H9 (cell line): Measurements from ENCODE around the gene DLX1. TPM values are rescaled to one million over a fixed set of nuclear protein-coding genes. Genes with fewer than 3 reads are reported as not detected.

Source experiments
- DNase-seq: peaks from one replicate; pipeline ENCODE4 v3.0.0-alpha.2; 2017
- H2AFZ ChIP-seq: one replicate; pipeline ENCODE4 v1.6.1; 2013; ENCODE audit warnings: mild to moderate bottlenecking, low read length, control low read depth, moderate library complexity
- H2AK5ac ChIP-seq: 2 replicates; pipeline ENCODE4 v1.6.1; 2013; ENCODE audit warnings: low read length, control low read depth, mixed read lengths; ENCODE audit not compliant: insufficient read length
- H2BK120ac ChIP-seq: one replicate; pipeline ENCODE4 v1.6.1; 2013; ENCODE audit warnings: low read depth, mild to moderate bottlenecking, low read length, control low read depth, inconsistent platforms; ENCODE audit not compliant: poor library complexity, severe bottlenecking
- H2BK12ac ChIP-seq: 2 replicates; pipeline ENCODE4 v1.6.1; 2013; ENCODE audit warnings: low read length, control low read depth, mixed read lengths, low read depth; ENCODE audit not compliant: insufficient read length
- H2BK15ac ChIP-seq: 2 replicates; pipeline ENCODE4 v1.6.1; 2013; ENCODE audit warnings: low read depth, low read length, control low read depth
- H2BK20ac ChIP-seq: one replicate; pipeline ENCODE4 v1.6.1; 2013; ENCODE audit warnings: low read depth, mild to moderate bottlenecking, low read length, control low read depth, inconsistent platforms; ENCODE audit not compliant: poor library complexity, severe bottlenecking
- H2BK5ac ChIP-seq: 2 replicates; pipeline ENCODE4 v1.6.1; 2013; ENCODE audit warnings: low read length, control low read depth, mixed read lengths; ENCODE audit not compliant: insufficient read length
- H3K14ac ChIP-seq: 2 replicates; pipeline ENCODE4 v1.6.1; 2013; ENCODE audit warnings: low read length, control low read depth; ENCODE audit not compliant: insufficient read depth
- H3K18ac ChIP-seq: 2 replicates; pipeline ENCODE4 v1.6.1; 2013; ENCODE audit warnings: low read depth, mild to moderate bottlenecking, mixed read lengths, low read length, control low read depth; ENCODE audit not compliant: insufficient read length
- H3K23ac ChIP-seq: 2 replicates; pipeline ENCODE4 v1.6.1; 2013; ENCODE audit warnings: low read length, control low read depth, mixed read lengths, low read depth; ENCODE audit not compliant: insufficient read length
- H3K23me2 ChIP-seq: 2 replicates; pipeline ENCODE4 v1.6.1; 2013; ENCODE audit warnings: low read depth, mild to moderate bottlenecking, mixed read lengths, low read length, control low read depth; ENCODE audit not compliant: insufficient read length, poor library complexity, severe bottlenecking
- H3K27ac ChIP-seq: 2 replicates; pipeline ENCODE4 v1.5.1; 2013; ENCODE audit warnings: low read length, control low read depth, mixed read lengths, low read depth; ENCODE audit not compliant: insufficient read length
- H3K27me3 ChIP-seq: 2 replicates; pipeline ENCODE4 v1.6.1; 2013; ENCODE audit warnings: low read length, control low read depth, inconsistent platforms; ENCODE audit not compliant: insufficient read depth
- H3K4ac ChIP-seq: 2 replicates; pipeline ENCODE4 v1.6.1; 2013; ENCODE audit warnings: low read depth, mild to moderate bottlenecking, control low read depth, inconsistent platforms, low read length, moderate library complexity
- H3K4me1 ChIP-seq: 2 replicates; pipeline ENCODE4 v1.6.1; 2013; ENCODE audit warnings: low read length, control low read depth, inconsistent platforms; ENCODE audit not compliant: insufficient read depth
- H3K4me2 ChIP-seq: 2 replicates; pipeline ENCODE4 v1.6.1; 2013; ENCODE audit warnings: low read length, control low read depth, mixed read lengths; ENCODE audit not compliant: insufficient read length, insufficient read depth
- H3K56ac ChIP-seq: 2 replicates; pipeline ENCODE4 v1.6.1; 2013; ENCODE audit warnings: low read depth, mild to moderate bottlenecking, mixed read lengths, low read length, control low read depth; ENCODE audit not compliant: insufficient read length
- H3K79me1 ChIP-seq: 2 replicates; pipeline ENCODE4 v1.6.1; 2013; ENCODE audit warnings: low read depth, mild to moderate bottlenecking, moderate library complexity, low read length, control low read depth, inconsistent platforms; ENCODE audit not compliant: insufficient read depth, poor library complexity, severe bottlenecking
- H3K79me2 ChIP-seq: 2 replicates; pipeline ENCODE4 v1.6.1; 2013; ENCODE audit warnings: low read length, control low read depth, inconsistent platforms; ENCODE audit not compliant: insufficient read depth
- H3K9ac ChIP-seq: 2 replicates; pipeline ENCODE4 v1.6.1; 2013; ENCODE audit warnings: low read length, control low read depth, mixed read lengths; ENCODE audit not compliant: insufficient read length; ENCODE audit errors: extremely low read depth
- H3K9me3 ChIP-seq: one replicate; pipeline ENCODE4 v1.6.1; 2013; ENCODE audit warnings: low read depth, low read length, inconsistent platforms; ENCODE audit not compliant: control insufficient read depth
- H3T11ph ChIP-seq: one replicate; pipeline ENCODE4 v1.6.1; 2013; ENCODE audit warnings: mild to moderate bottlenecking, low read length, control low read depth, inconsistent platforms
- H4K20me1 ChIP-seq: one replicate; pipeline ENCODE4 v1.6.1; 2013; ENCODE audit not compliant: control insufficient read depth, insufficient read length, insufficient read depth
- H4K5ac ChIP-seq: 2 replicates; pipeline ENCODE4 v1.6.1; 2013; ENCODE audit warnings: low read depth, mild to moderate bottlenecking, mixed read lengths, low read length, control low read depth; ENCODE audit not compliant: insufficient read length
- H4K8ac ChIP-seq: replicated peaks from 2 replicates; pipeline ENCODE4 v1.6.1; 2013; ENCODE audit warnings: low read length, control low read depth, mixed read lengths, low read depth; ENCODE audit not compliant: insufficient read length
- H4K91ac ChIP-seq: 2 replicates; pipeline ENCODE4 v1.6.1; 2013; ENCODE audit warnings: low read depth, mild to moderate bottlenecking, moderate library complexity, mixed read lengths, low read length, control low read depth; ENCODE audit not compliant: insufficient read length
- H3K27ac Mint-ChIP-seq, 3 experiments: 2 replicates in 2 of 3; 3 replicates in 1 of 3; pipeline ENCODE4 v1.8.0; 2020 to 2021; ENCODE audit warnings: mixed read lengths in 3 of 3, mild to moderate bottlenecking in 1 of 3, moderate library complexity in 1 of 3
- H3K27me3 Mint-ChIP-seq: 2 replicates; pipeline ENCODE4 v1.8.0; 2021; ENCODE audit warnings: low read depth, mild to moderate bottlenecking, moderate library complexity, mixed read lengths
- H3K36me3 Mint-ChIP-seq, 3 experiments: 2 replicates in 2 of 3; 3 replicates in 1 of 3; pipeline ENCODE4 v1.8.0; 2020 to 2021; ENCODE audit warnings: low read depth in 3 of 3, mixed read lengths in 3 of 3; ENCODE audit not compliant: insufficient read depth in 1 of 3
- H3K4me1 Mint-ChIP-seq, 2 experiments: 2 replicates each; pipeline ENCODE4 v1.8.0; 2020; ENCODE audit warnings: mixed read lengths in 2 of 2
- H3K4me3 Mint-ChIP-seq, 2 experiments: 2 replicates in 1 of 2; 3 replicates in 1 of 2; pipeline ENCODE4 v1.8.0; 2020 to 2021; ENCODE audit warnings: mild to moderate bottlenecking in 2 of 2, mixed read lengths in 2 of 2, moderate library complexity in 1 of 2
- H3K9me3 Mint-ChIP-seq, 2 experiments: 2 replicates in 1 of 2; 3 replicates in 1 of 2; pipeline ENCODE4 v1.8.0; 2020; ENCODE audit warnings: mild to moderate bottlenecking in 2 of 2, mixed read lengths in 2 of 2, moderate library complexity in 1 of 2
- CTCF ChIP-seq: fragments of 200-600 bp; sonication (generic); conservative IDR thresholded peaks from 3 replicates; pipeline ENCODE4 v1.8.0; 2021; ENCODE audit warnings: antibody characterized with exemption, mild to moderate bottlenecking
- WGBS: extraction: QIAGEN DNeasy Blood & Tissue Kit; methylation state at CpG from one replicate; pipeline ENCODE4 v1.1.7; 2013; ENCODE audit warnings: missing lambda C conversion rate, low lambda C conversion rate, mixed read lengths; ENCODE audit not compliant: insufficient read length; ENCODE audit errors: extremely low coverage; 5-methylcytosine and 5-hydroxymethylcytosine counted together
- total RNA-seq: library from RNA; stranded (reverse); gene quantifications from 2 replicates; pipeline ENCODE4 v1.2.1, GENCODE V29; 2021

The DLX1 gene
- total RNA-seq, 1 experiment from 2014 or later: not detected

- Histone ChIP-seq H2AFZ (no peak overlapping the region), H3K79me1 (no peaks in the 10 kb centered on the region), H4K20me1 (no peaks in the 10 kb centered on the region), H3K27me3 (no peaks in the 10 kb centered on the region; the same call in 1 of the 2 replicates), H3K4ac (no peak overlapping the region), H2BK12ac (no peak overlapping the region), H2BK15ac (no peak overlapping the region), H3K9ac (no peak overlapping the region), H3K27ac (no peak overlapping the region), H2BK20ac (no peak overlapping the region), H4K8ac (no peak overlapping the region), H3K14ac (no peak overlapping the region), H3K23ac (no peak overlapping the region), H2BK120ac (no peak overlapping the region), H2AK5ac (no peak overlapping the region), H3K18ac (no peak overlapping the region), H3K9me3 (no peaks in the 10 kb centered on the region), H3K4me2 (no peak overlapping the region), H3K56ac (no peak overlapping the region), H3K4me1 (peaks cover 4% of the 10 kb centered on the region; the same call in 1 of the 2 replicates), H2BK5ac (no peak overlapping the region), H4K91ac (no peak overlapping the region), H4K5ac (no peak overlapping the region), H3T11ph (no peak overlapping the region), H3K79me2 (no peaks in the 10 kb centered on the region), H3K23me2 (no peaks in the 10 kb centered on the region)
- H3K36me3 Mint-ChIP-seq: peaks cover 0 to 23% (median 2%) of the 10 kb centered on the region in 3 experiments; a peak in 5 of 7 replicates
- H3K4me1 Mint-ChIP-seq: peaks cover 26 to 33% of the 10 kb centered on the region in 2 experiments
- no peak for TF ChIP-seq CTCF
- WGBS: no CpG with 5 or more reads among the region's 4 CpGs
- H3K9me3 Mint-ChIP-seq: peaks cover 13 to 21% of the 10 kb centered on the region in 2 experiments
- H3K4me3 Mint-ChIP-seq: no peak overlapping the region
- DNase-seq: no peak
- peaks cover 20% of the 10 kb centered on the region for H3K27me3 Mint-ChIP-seq
- no peak overlapping the region for H3K27ac Mint-ChIP-seq
Measured at GRCh38 chr2:172135446-172135845, 50.1 kb downstream of the DLX1 start.
